Measurements from ENCODE around the gene GPBP1.

- TF ChIP-seq CTCF (IDR thresholded peaks at IDR 0.05; ENCODE audit: low read depth, low read length, poor library complexity, severe bottlenecking) = no peak
- no peak for TF ChIP-seq EZH2phosphoT487 (IDR thresholded peaks at IDR 0.05; ENCODE audit: borderline replicate concordance, low read length)
Measured at GRCh38 chr5:57231607-57232006, 57.7 kb downstream of the GPBP1 start.
